RWPE1 (cell line): Measurements from ENCODE around the gene GALNT18.

Source experiments
- CTCF ChIA-PET: fragments of 350-600 bp; sonication (Branson Sonifier 250); formaldehyde crosslinking; extraction: SDS; loops from one replicate; lab custom pipeline; 2021; lab: Yijun Ruan, JAX
- POLR2A ChIA-PET: fragments of 400-600 bp; formaldehyde crosslinking; extraction: SDS; loops from one replicate; lab custom pipeline; 2020; ENCODE audit warnings: antibody characterized with exemption; ENCODE audit not compliant: low non-redundant PET; lab: Yijun Ruan, JAX
- DNase-seq: peaks from one replicate; pipeline ENCODE4 v3.0.0; 2012; ENCODE audit warnings: low spot score
- H3K27ac ChIP-seq: fragments of 450-650 bp; 2 replicates; pipeline ENCODE4 v1.5.1; 2017
- CTCF ChIP-seq: fragments of 450-650 bp; conservative IDR thresholded peaks from 2 replicates; pipeline ENCODE4 v1.5.1; 2017; ENCODE audit warnings: low read depth, mild to moderate bottlenecking

Gene GALNT18

DNA sequence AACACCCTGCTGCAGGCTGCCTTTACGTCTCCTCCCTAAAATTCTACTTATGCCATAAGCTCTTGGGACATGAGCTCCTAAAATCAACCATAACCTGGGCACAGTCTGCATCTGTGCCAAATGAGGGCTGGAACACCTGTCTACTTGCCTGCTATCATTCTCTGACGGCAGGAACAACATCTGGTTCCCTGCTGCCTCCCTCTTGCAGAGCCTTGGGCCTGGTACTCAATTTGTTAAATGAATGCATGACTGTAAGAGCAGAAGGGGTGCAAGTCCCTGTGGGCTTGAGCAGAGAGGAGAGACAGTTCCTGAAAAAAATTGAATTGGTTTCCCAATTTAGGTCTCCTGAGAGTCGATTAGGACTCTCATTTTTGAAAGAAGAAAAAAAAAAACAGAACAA lies 202.1 kb downstream of the GALNT18 start:
- TF ChIP-seq CTCF, result no peak
- POLR2A ChIA-PET, result no interaction called here
- CTCF ChIA-PET, result no interaction called here
- no peak for DNase-seq
- no peak overlapping the region for H3K27ac ChIP-seq

- POLR2A ChIA-PET, result no interaction called here
- CTCF ChIA-PET, result interaction anchor here (0.7 kb wide), 1 partner anchor 120 kb away, joined by 3 read pairs; no protein-coding TSS in a partner anchor
- DNase-seq, result peak; percentile 85
- TF ChIP-seq CTCF, result no peak
- peak overlapping the region; percentile 31; the same call in 1 of the 2 replicates for H3K27ac ChIP-seq
Observed at GRCh38 chr11:11416917-11417316, 204.9 kb downstream of the GALNT18 start.

DNA sequence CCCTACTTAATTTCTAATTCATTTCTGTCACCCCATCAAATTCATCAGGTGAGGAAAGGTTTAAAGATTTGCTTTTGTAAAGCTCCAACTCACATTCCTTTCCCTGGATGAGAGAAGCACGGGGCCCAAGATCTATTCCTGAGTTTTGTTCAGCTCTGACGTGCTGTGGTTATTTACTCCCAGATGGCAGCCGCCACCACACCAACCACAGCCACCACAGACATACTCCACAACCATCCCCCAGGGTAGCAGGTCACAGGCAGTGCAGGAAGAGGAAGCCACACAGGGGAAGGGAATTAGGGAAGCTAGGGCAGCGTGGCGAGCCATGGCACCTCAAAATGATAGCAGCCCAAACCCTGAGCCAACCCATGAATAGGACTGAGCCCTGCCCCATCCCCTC lies 205.3 kb downstream of the GALNT18 start:
- CTCF ChIA-PET, result no interaction called here
- DNase-seq, result no peak

GRCh38 chr11:11415901-11416300 lies 205.9 kb downstream of the GALNT18 start:
- no peak overlapping the region for H3K27ac ChIP-seq
- POLR2A ChIA-PET, result no interaction called here
- TF ChIP-seq CTCF, result no peak
- CTCF ChIA-PET, result no interaction called here
- DNase-seq, result no peak

More for the DNA sequence above, 205.3 kb downstream of the GALNT18 start:
- peak overlapping the region; percentile 31; the same call in 1 of the 2 replicates for H3K27ac ChIP-seq
- no peak for TF ChIP-seq CTCF
- POLR2A ChIA-PET, result no interaction called here

DNA sequence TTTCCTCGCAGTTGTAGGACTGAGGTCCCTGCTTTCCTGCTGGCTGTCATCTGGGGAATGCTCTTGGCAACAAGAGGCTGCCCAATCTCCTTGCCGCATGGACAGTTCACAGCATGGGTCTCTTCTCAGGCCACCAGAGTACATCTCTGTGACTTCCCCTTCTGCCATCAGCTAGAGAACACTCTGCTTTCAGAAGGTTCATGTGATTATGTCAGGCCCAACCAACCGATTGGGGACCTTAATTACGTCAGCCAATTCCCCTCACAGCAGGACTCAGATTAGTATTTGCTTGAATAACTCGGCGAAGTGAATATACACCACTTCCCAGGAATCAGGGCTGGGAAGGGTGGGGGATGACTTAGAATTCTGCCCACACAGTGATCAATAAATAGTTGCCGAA lies 206.8 kb downstream of the GALNT18 start:
- POLR2A ChIA-PET, result no interaction called here
- CTCF ChIA-PET, result no interaction called here
- DNase-seq, result no peak

GRCh38 chr11:11413776-11414175 lies 208.0 kb downstream of the GALNT18 start:
- H3K27ac ChIP-seq, result no peak overlapping the region
- ChIA-PET CTCF (no interaction called here), POLR2A (no interaction called here)
- DNase-seq, result no peak
- TF ChIP-seq CTCF, result no peak

More for the DNA sequence above, 206.8 kb downstream of the GALNT18 start:
- TF ChIP-seq CTCF, result no peak
- no peak overlapping the region for H3K27ac ChIP-seq
